KMS-11 (cell line): ENCODE data around the gene CPD.
"Not testable (repeated sequence)": the region's sequence is repeated elsewhere in the genome, so short reads cannot be mapped to it uniquely, and the experiment has no call there.

Source experiments
- H2AFZ ChIP-seq: fragments of 200-600 bp; sonication (generic); 2 replicates; pipeline ENCODE4 v1.6.1; 2016; ENCODE audit warnings: antibody characterized with exemption, mixed run types, low read depth
- H3K27ac ChIP-seq: fragments of 200-600 bp; sonication (generic); 2 replicates; pipeline ENCODE4 v1.6.1; 2016; ENCODE audit warnings: mild to moderate bottlenecking, mixed run types
- H3K27me3 ChIP-seq: fragments of 200-600 bp; sonication (generic); 2 replicates; pipeline ENCODE4 v1.6.1; 2017; ENCODE audit warnings: mild to moderate bottlenecking, low read depth, mixed run types, moderate library complexity; ENCODE audit not compliant: insufficient read depth
- H3K36me3 ChIP-seq: fragments of 200-600 bp; sonication (generic); 2 replicates; pipeline ENCODE4 v1.6.1; 2017; ENCODE audit warnings: mild to moderate bottlenecking, mixed run types; ENCODE audit not compliant: insufficient read depth
- H3K4me1 ChIP-seq: fragments of 200-600 bp; sonication (generic); 2 replicates; pipeline ENCODE4 v1.6.1; 2016; ENCODE audit warnings: mild to moderate bottlenecking, low read depth, mixed run types; ENCODE audit not compliant: poor library complexity, severe bottlenecking
- H3K4me2 ChIP-seq: fragments of 200-600 bp; sonication (generic); 2 replicates; pipeline ENCODE4 v1.7.0; 2016; ENCODE audit warnings: mild to moderate bottlenecking, mixed run types
- H3K4me3 ChIP-seq: fragments of 200-600 bp; sonication (generic); IDR thresholded peaks from 2 replicates; pipeline ENCODE4 v1.6.1; 2017; ENCODE audit warnings: low read depth, low read length, mixed read lengths; ENCODE audit not compliant: insufficient read depth
- H3K79me2 ChIP-seq: fragments of 200-600 bp; sonication (generic); 2 replicates; pipeline ENCODE4 v1.6.1; 2016; ENCODE audit warnings: low read depth, mixed run types; ENCODE audit not compliant: insufficient read depth
- H3K9ac ChIP-seq: fragments of 200-600 bp; sonication (generic); 2 replicates; pipeline ENCODE4 v1.6.1; 2016; ENCODE audit warnings: mild to moderate bottlenecking, mixed run types
- H4K20me1 ChIP-seq: fragments of 200-600 bp; sonication (generic); 2 replicates; pipeline ENCODE4 v1.6.1; 2016; ENCODE audit warnings: mild to moderate bottlenecking, mixed run types; ENCODE audit not compliant: insufficient read depth
- TF ChIP-seq, protein P1 (sequence below): fragments of 200-600 bp; sonication (generic); conservative IDR thresholded peaks from 2 replicates; pipeline ENCODE4 v1.6.1; 2017; ENCODE audit warnings: low read depth, mild to moderate bottlenecking, antibody characterized with exemption, low read length, moderate library complexity, mixed read lengths

Gene CPD

GRCh38 chr17:30413109-30413508, 34.4 kb downstream of the CPD start:
- H3K79me2 ChIP-seq: peaks cover 4% of the 10 kb centered on the region; the same call in 1 of the 2 replicates
- H3K4me2 ChIP-seq: no peak overlapping the region
- H3K4me3 ChIP-seq: no peak overlapping the region
- H3K9ac ChIP-seq: no peak overlapping the region
- H3K36me3 ChIP-seq: no peaks in the 10 kb centered on the region
- H2AFZ ChIP-seq: no peak overlapping the region
- no peaks in the 10 kb centered on the region for H3K27me3 ChIP-seq
- no peaks in the 10 kb centered on the region for H4K20me1 ChIP-seq
- no peak overlapping the region for H3K27ac ChIP-seq
- H3K4me1 ChIP-seq: no peaks in the 10 kb centered on the region
- TF ChIP-seq, protein P1, sequence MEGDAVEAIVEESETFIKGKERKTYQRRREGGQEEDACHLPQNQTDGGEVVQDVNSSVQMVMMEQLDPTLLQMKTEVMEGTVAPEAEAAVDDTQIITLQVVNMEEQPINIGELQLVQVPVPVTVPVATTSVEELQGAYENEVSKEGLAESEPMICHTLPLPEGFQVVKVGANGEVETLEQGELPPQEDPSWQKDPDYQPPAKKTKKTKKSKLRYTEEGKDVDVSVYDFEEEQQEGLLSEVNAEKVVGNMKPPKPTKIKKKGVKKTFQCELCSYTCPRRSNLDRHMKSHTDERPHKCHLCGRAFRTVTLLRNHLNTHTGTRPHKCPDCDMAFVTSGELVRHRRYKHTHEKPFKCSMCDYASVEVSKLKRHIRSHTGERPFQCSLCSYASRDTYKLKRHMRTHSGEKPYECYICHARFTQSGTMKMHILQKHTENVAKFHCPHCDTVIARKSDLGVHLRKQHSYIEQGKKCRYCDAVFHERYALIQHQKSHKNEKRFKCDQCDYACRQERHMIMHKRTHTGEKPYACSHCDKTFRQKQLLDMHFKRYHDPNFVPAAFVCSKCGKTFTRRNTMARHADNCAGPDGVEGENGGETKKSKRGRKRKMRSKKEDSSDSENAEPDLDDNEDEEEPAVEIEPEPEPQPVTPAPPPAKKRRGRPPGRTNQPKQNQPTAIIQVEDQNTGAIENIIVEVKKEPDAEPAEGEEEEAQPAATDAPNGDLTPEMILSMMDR: no peak

DNA sequence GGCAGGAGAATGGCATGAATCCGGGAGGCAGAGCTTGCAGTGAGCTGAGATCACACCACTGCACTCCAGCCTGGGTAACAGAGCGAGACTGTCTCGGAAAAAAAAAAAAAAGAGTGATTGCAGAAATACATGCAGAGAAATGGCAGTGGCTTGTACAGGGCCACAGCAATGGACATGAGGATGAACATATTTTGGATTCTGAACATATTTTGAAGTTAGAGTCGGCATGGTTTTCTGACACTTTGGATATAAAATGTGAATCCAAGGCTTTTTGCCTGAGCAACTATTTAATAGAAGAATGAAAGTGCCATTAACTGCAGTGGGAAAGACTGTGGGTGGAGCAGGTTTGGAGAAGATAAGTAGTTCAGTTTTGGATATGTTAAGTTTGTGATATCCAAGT, 35.8 kb downstream of the CPD start:
- Histone ChIP-seq H3K4me1 (no peaks in the 10 kb centered on the region), H3K4me3 (no peak overlapping the region), H3K4me2 (no peak overlapping the region), H3K36me3 (no peaks in the 10 kb centered on the region), H3K27ac (no peak overlapping the region), H3K79me2 (peaks cover 4% of the 10 kb centered on the region; the same call in 1 of the 2 replicates), H3K9ac (no peak overlapping the region), H2AFZ (no peak overlapping the region), H4K20me1 (no peaks in the 10 kb centered on the region), H3K27me3 (no peaks in the 10 kb centered on the region)
- TF ChIP-seq, protein P1: no peak

DNA sequence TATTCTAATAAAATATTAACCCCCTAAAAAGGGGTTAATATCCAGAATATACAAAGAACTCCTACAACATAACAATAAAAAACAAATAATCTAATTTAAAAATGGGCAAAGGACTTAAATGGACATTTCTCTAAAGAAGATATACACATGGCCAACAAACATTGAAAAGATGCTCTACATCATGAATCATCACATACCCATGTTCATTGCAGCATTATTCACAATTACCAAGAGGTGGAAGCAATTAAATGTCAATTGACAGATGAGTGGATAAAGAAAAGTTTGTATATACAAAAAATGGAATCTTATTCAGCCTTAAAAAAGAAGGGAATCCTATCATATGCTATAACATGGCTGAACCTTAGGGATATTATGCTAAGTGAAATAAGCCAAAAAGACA, 36.8 kb downstream of the CPD start:
- H3K27me3 ChIP-seq: no peaks in the 10 kb centered on the region
- TF ChIP-seq, protein P1: no peak

DNA sequence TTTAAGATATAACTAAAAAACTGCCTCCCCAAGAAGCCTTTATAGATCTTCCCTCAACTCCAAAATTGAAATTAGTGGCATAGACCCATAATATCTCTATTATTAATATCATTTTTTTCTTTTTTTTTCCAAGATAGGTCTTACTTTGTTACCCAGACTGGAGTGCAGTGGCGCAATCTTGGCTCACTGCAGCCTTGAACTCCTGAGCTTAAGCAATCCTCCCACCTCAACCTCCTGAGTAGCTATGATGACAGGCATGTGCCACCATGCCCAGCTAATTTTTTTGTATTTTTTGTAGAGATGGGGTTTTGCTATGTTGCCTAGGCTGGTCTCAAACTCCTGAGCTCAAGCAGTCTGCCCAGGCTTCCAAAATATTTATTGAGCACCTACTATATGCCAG, 39.3 kb downstream of the CPD start:
- not testable (repeated sequence) for H3K9ac ChIP-seq, H4K20me1 ChIP-seq, H2AFZ ChIP-seq, H3K4me1 ChIP-seq, H3K36me3 ChIP-seq, H3K79me2 ChIP-seq, H3K27ac ChIP-seq, H3K4me2 ChIP-seq, H3K4me3 ChIP-seq, H3K27me3 ChIP-seq

More for the DNA sequence above, 36.8 kb downstream of the CPD start:
- no peak overlapping the region for H3K4me2 ChIP-seq
- no peak overlapping the region for H3K9ac ChIP-seq
- H3K79me2 ChIP-seq: peaks cover 4% of the 10 kb centered on the region; the same call in 1 of the 2 replicates
- no peak overlapping the region for H3K4me3 ChIP-seq
- no peak overlapping the region for H2AFZ ChIP-seq
- no peaks in the 10 kb centered on the region for H3K4me1 ChIP-seq
- H3K27ac ChIP-seq: no peak overlapping the region
- no peaks in the 10 kb centered on the region for H4K20me1 ChIP-seq
- no peaks in the 10 kb centered on the region for H3K36me3 ChIP-seq

- TF ChIP-seq, protein P1: no peak
- no peaks in the 10 kb centered on the region for H4K20me1 ChIP-seq
- no peaks in the 10 kb centered on the region for H3K4me1 ChIP-seq
- no peak overlapping the region for H3K4me2 ChIP-seq
- no peak overlapping the region for H3K27ac ChIP-seq
- peaks cover 6% of the 10 kb centered on the region; the same call in 1 of the 2 replicates for H3K36me3 ChIP-seq
- H3K9ac ChIP-seq: no peak overlapping the region
- H2AFZ ChIP-seq: no peak overlapping the region
- H3K79me2 ChIP-seq: no peaks in the 10 kb centered on the region
- H3K27me3 ChIP-seq: no peaks in the 10 kb centered on the region
- H3K4me3 ChIP-seq: no peak overlapping the region
These were observed 42.9 kb downstream of the CPD start for GRCh38 chr17:30421592-30421991.
